ENCODE measurements around the gene CEP20.

CEP20 gene

GRCh38 chr16:15856901-15857698 lies 31.3 kb downstream of the CEP20 start, which contains the start of gene MYH11:
Gene MYH11 (minus strand): TSS chr16:15857028. CDS start chr16:15838252, 18,776 bp downstream.
- TF ChIP-seq TAF1 (IDR thresholded peaks at IDR 0.05; ENCODE audit: borderline replicate concordance, insufficient read depth, low read length) (no peak), POLR2AphosphoS5 (IDR thresholded peaks at IDR 0.05; ENCODE audit: low read depth, low read length) (no peak), SIN3A (IDR thresholded peaks at IDR 0.05; ENCODE audit: borderline replicate concordance, insufficient read depth, low read length) (no peak), FOXP2 (optimal IDR thresholded peaks at IDR 0.05; ENCODE audit: borderline replicate concordance, extremely low read depth, extremely low read length, insufficient read depth) (no peak)
- TF ChIP-seq, protein P1, sequence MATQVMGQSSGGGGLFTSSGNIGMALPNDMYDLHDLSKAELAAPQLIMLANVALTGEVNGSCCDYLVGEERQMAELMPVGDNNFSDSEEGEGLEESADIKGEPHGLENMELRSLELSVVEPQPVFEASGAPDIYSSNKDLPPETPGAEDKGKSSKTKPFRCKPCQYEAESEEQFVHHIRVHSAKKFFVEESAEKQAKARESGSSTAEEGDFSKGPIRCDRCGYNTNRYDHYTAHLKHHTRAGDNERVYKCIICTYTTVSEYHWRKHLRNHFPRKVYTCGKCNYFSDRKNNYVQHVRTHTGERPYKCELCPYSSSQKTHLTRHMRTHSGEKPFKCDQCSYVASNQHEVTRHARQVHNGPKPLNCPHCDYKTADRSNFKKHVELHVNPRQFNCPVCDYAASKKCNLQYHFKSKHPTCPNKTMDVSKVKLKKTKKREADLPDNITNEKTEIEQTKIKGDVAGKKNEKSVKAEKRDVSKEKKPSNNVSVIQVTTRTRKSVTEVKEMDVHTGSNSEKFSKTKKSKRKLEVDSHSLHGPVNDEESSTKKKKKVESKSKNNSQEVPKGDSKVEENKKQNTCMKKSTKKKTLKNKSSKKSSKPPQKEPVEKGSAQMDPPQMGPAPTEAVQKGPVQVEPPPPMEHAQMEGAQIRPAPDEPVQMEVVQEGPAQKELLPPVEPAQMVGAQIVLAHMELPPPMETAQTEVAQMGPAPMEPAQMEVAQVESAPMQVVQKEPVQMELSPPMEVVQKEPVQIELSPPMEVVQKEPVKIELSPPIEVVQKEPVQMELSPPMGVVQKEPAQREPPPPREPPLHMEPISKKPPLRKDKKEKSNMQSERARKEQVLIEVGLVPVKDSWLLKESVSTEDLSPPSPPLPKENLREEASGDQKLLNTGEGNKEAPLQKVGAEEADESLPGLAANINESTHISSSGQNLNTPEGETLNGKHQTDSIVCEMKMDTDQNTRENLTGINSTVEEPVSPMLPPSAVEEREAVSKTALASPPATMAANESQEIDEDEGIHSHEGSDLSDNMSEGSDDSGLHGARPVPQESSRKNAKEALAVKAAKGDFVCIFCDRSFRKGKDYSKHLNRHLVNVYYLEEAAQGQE (IDR thresholded peaks at IDR 0.05; ENCODE audit: insufficient read depth in 1 of 2, low read depth in 2 of 2, low read length in 2 of 2): no peak

GRCh38 chr16:15856182-15856581 lies 32.2 kb downstream of the CEP20 start:
- no peak for TF ChIP-seq TAF1 (IDR thresholded peaks at IDR 0.05; ENCODE audit: borderline replicate concordance, insufficient read depth, low read length)
- no peak for TF ChIP-seq SIN3A (IDR thresholded peaks at IDR 0.05; ENCODE audit: borderline replicate concordance, insufficient read depth, low read length)
- TF ChIP-seq FOXP2 (optimal IDR thresholded peaks at IDR 0.05; ENCODE audit: borderline replicate concordance, extremely low read depth, extremely low read length, insufficient read depth): no peak
- no peak for TF ChIP-seq POLR2AphosphoS5 (IDR thresholded peaks at IDR 0.05; ENCODE audit: low read depth, low read length)
- TF ChIP-seq, protein P1 (IDR thresholded peaks at IDR 0.05; ENCODE audit: insufficient read depth in 1 of 2, low read depth in 2 of 2, low read length in 2 of 2): no peak

GRCh38 chr16:15855704-15856003 lies 32.7 kb downstream of the CEP20 start:
- TF ChIP-seq FOXP2 (optimal IDR thresholded peaks at IDR 0.05; ENCODE audit: borderline replicate concordance, extremely low read depth, extremely low read length, insufficient read depth) (no peak), SIN3A (IDR thresholded peaks at IDR 0.05; ENCODE audit: borderline replicate concordance, insufficient read depth, low read length) (no peak), POLR2AphosphoS5 (IDR thresholded peaks at IDR 0.05; ENCODE audit: low read depth, low read length) (no peak), TAF1 (IDR thresholded peaks at IDR 0.05; ENCODE audit: borderline replicate concordance, insufficient read depth, low read length) (no peak)
- TF ChIP-seq, protein P1 (IDR thresholded peaks at IDR 0.05; ENCODE audit: insufficient read depth in 1 of 2, low read depth in 2 of 2, low read length in 2 of 2): no peak

- TF ChIP-seq, protein P1 (IDR thresholded peaks at IDR 0.05; ENCODE audit: insufficient read depth in 1 of 2, low read depth in 2 of 2, low read length in 2 of 2): no peak
- TF ChIP-seq POLR2AphosphoS5 (IDR thresholded peaks at IDR 0.05; ENCODE audit: low read depth, low read length) (no peak), TAF1 (IDR thresholded peaks at IDR 0.05; ENCODE audit: borderline replicate concordance, insufficient read depth, low read length) (no peak), SIN3A (IDR thresholded peaks at IDR 0.05; ENCODE audit: borderline replicate concordance, insufficient read depth, low read length) (no peak), FOXP2 (optimal IDR thresholded peaks at IDR 0.05; ENCODE audit: borderline replicate concordance, extremely low read depth, extremely low read length, insufficient read depth) (no peak)
Measured at GRCh38 chr16:15854906-15855703, 33.3 kb downstream of the CEP20 start.

Measured in PFSK-1 (cell line).